ENCODE results near the gene HS6ST3.

Gene HS6ST3

DNA sequence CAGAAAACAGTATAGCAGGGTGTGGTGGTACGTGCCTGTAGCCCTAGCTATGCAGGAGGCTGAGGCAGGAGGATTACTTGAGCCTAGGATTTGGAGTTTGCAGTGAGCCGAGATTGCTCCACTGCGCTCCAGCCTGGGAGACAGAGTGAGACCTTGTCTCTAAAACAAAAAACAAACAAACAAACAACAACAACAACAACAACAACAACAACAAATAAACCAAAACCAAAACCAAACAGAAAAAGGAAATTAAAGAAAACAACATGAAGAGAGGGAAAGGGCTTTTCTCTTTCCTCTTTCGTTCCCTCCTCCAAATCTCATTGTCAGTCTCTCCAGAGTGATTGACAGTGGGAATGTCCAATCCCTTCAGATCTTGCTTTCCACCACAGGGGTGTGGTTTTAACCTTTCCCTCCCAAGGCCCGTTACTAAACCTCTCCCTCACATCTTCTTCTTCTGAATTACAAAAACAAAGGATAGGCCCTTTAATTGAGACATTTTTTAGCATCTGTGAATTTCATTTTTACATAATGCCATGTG, 341.2 kb downstream of the HS6ST3 start:
- no peak for TF ChIP-seq POLR2A (IDR thresholded peaks at IDR 0.05; ENCODE audit: low read length)
- no peak for TF ChIP-seq GATA1 (IDR thresholded peaks at IDR 0.05; ENCODE audit: low read depth, low read length)
- no peak for DNase-seq

DNA sequence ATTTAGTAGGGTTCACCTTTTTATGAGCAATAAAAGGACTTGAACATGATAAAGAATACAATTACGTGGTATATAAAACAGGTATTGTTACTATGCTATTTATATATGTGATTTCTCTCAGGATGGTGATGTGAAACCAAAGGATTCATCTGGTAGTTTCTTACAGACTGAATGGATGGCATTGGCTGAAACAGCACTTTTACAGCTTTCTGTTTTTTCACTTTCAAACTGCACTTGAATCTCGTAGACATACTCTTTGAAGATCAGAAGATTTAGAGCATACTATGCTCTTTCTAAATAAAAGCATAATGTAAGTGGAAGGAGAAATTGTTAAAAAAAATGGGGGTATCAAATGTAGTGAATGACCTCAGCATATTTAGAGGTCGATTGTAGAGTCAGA, 354.8 kb downstream of the HS6ST3 start:
- TF ChIP-seq GATA1 (IDR thresholded peaks at IDR 0.05; ENCODE audit: low read depth, low read length) = no peak
- TF ChIP-seq POLR2A (IDR thresholded peaks at IDR 0.05; ENCODE audit: low read length) = no peak
- DNase-seq = no peak

DNA sequence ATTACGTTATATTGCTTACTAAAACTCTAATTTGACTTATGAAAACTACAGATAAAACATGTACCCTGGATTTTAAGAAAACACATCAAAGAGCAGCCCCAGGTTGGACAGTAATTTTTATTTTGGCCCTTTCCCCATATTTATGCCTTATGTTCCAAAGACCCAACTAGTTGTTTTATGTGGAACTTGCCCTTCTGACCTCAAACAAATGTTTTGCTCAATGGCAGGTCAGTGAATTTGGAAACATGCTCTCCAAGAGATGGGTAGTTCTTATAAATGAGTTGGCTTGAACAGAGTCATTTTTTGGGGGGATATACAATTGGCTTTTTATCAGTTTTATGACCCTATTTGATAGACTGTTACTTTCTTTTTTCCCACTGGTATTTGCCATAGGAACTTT, 360.0 kb downstream of the HS6ST3 start:
- no peak for DNase-seq
- no peak for TF ChIP-seq POLR2A (IDR thresholded peaks at IDR 0.05; ENCODE audit: low read length)
- TF ChIP-seq GATA1 (IDR thresholded peaks at IDR 0.05; ENCODE audit: low read depth, low read length) = no peak

DNA sequence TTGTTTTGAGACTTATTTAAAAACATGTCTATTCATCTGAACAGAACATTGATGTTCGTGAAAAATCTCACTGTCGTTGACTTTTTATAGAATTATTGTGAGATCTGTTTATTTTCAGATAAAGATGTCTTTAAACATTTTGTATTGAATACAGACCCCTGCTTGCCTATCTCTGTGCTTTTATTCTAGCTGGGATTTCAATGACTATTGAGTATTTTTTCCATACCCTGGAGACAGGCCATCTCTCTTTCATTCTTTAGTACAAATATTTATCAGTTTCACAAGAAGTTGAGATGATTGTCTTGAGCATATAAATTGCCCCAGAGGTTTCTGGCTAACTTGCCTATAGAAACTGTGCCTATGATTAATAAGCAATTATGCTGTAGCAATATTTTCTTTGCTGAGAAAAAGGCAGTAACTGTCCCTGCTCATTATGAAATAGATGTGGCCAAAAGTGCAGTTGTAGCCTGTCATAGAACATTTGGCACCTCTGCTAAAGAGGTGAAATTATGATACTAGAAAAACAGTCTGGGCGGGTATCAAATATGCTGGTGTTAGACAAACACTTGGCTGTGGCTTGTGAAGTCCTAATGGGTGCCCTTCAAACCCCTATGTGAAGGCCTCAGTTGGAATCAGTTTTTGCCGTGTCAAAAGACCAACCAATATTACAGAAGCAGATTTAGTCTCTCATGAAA, 360.6 kb downstream of the HS6ST3 start:
- no peak for DNase-seq
- TF ChIP-seq GATA1 (IDR thresholded peaks at IDR 0.05; ENCODE audit: low read depth, low read length) (no peak), POLR2A (IDR thresholded peaks at IDR 0.05; ENCODE audit: low read length) (no peak)

DNA sequence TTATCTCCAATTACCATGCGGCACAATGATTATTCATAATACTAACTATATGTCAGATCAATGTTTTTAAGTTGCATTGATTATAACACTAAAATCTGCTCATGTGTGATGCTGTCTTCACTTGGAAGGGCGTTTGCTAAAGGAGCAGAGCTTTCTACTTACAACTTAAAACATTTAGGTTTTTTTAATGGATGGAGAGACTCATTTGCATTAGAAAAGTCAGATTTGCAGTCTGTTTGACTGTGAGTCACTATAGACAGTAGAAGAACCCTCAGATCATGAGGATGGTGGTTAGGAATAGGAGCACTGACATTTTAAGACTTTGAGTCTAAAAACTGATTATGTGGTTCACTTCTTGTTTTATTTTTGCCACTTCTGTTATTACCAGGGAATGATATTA, 364.6 kb downstream of the HS6ST3 start:
- DNase-seq = no peak
- no peak for TF ChIP-seq GATA1 (IDR thresholded peaks at IDR 0.05; ENCODE audit: low read depth, low read length)
- TF ChIP-seq POLR2A (IDR thresholded peaks at IDR 0.05; ENCODE audit: low read length) = no peak

DNA sequence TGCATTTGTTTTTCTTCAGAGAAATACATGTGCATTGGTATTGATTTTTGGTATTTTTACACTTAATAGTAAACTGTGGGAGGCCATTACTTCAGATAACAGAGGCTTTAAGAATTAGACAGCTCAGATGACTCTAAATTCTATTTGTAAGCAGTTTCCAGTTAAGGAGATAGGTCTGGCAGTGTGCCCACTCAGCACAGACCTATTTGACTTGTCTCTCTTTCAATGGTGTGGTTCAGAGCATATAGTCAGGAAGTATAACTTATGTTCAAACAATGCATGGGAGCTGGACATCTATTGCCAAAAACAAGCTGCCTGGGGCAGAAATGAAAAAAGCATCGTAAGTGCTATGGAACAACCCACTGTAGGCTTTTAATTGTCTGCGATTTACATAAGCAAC, 370.7 kb downstream of the HS6ST3 start:
- DNase-seq = no peak

DNA sequence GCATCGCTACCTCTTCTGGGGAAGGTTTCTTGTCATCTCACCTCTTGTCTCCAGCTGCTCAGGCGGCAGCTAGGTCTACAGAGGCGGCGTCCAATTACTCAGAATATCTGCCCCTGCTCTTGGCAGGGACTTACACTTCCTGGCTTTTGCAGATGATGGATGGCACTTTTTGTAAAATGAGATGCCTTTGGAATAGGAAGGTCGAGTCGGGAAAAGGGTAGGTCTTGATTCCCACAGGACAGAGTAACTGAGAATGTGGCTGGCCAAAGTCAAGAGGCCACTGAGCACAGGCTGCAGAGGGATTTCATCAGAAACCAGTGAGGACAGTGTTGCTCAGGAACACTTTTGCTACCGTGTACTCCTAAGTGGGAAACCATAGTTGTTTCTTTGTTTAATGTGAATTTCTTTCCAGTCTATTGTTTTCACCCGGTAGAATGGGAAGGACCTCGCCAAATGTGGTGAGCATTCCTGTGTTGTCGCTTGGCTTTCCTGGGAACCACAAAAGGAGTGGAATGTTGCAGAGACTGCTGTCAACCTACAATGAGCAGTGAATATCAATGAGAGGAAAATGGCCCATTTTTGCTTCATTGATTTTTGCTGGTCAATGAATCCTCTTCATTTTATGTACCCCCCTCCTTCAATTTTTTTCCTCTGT, 383.7 kb downstream of the HS6ST3 start:
- TF ChIP-seq POLR2A (IDR thresholded peaks at IDR 0.05; ENCODE audit: low read length) (no peak), GATA1 (IDR thresholded peaks at IDR 0.05; ENCODE audit: low read depth, low read length) (no peak)
- no peak for DNase-seq

More for the DNA sequence above, 370.7 kb downstream of the HS6ST3 start:
- TF ChIP-seq GATA1 (IDR thresholded peaks at IDR 0.05; ENCODE audit: low read depth, low read length) (no peak), POLR2A (IDR thresholded peaks at IDR 0.05; ENCODE audit: low read length) (no peak)

DNA sequence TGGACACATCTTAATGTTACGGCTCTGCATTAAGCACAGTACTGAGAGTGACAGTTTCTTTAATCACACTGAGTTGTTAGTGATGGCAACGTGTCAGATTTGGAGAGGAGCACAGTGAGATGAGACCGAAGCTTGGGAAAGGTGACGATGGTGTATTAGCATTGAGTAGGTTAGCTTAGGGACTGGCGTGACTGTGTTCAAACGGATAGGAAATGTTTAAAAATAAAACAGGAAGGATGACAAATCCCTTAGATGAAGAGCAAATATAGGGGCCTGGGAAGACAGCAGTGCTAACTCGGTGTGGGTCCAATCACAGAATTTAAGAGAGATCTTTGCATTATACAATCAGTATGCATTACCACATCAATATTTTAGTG, 384.3 kb downstream of the HS6ST3 start:
- DNase-seq = no peak
- TF ChIP-seq GATA1 (IDR thresholded peaks at IDR 0.05; ENCODE audit: low read depth, low read length) (no peak), POLR2A (IDR thresholded peaks at IDR 0.05; ENCODE audit: low read length) (no peak)

DNA sequence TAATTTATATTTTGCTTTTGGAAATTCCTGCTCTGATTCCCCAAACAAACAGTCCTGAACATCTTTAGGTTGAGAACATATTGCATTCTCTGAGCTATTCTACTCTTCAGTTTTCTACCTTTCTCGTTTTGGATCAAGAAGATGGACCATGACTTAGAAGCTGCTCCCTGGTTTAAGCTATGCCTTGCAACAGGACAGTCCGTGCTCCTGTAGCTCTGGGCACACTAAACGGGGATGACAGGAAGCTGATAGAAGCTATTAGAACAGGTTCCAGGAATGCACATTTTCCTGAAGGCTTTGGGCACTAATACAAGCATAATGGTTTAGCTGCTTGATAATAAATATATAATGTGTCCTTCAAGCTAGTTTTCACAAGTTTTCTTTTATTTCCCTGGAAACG, 385.2 kb downstream of the HS6ST3 start:
- TF ChIP-seq GATA1 (IDR thresholded peaks at IDR 0.05; ENCODE audit: low read depth, low read length) = no peak
- TF ChIP-seq POLR2A (IDR thresholded peaks at IDR 0.05; ENCODE audit: low read length) = no peak
- no peak for DNase-seq

DNA sequence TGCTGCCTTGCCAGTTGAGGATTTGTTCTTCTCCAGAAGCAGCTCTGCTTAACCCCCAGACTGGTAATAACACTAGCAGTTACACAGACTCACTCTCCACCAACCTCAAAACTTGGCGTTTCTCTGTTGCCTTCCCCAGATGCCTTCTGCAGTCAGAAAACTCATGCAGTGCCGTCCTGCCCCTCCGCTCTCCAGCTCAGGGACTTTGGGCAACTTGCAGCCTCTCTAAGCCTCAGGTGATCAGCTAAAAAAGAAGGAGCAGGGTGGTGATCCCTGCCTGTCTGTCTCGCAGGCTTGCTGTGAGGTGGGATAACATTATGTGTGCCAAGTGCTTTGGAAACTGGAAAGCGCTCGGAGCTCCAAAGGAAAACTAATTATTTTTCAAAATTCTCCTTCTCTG, 391.6 kb downstream of the HS6ST3 start:
- no peak for TF ChIP-seq GATA1 (IDR thresholded peaks at IDR 0.05; ENCODE audit: low read depth, low read length)
- no peak for TF ChIP-seq POLR2A (IDR thresholded peaks at IDR 0.05; ENCODE audit: low read length)
- no peak for DNase-seq

DNA sequence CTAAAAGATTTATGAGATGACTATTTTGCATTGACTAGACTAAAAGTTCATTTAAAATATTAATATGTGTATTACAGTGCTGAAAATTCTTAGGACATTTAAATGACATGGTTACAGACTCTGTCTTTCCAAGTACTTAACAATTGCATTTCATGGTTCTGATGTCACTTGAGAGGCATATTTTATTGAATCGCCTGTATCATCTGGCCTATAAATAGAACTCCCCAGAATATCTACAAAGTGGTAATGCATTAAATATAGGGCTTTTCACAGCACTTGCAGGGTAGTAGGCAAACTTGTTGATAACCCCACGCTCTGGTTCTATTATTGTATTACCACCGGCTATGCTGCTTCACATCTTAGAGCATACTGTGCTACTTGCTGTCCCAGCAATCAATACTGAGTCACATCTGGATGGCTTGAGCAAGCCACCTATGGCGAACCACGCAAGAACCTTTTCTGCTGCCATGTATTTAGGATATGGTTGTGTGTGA, 400.6 kb downstream of the HS6ST3 start:
- TF ChIP-seq GATA1 (IDR thresholded peaks at IDR 0.05; ENCODE audit: low read depth, low read length) (no peak), POLR2A (IDR thresholded peaks at IDR 0.05; ENCODE audit: low read length) (no peak)
- no peak for DNase-seq

DNA sequence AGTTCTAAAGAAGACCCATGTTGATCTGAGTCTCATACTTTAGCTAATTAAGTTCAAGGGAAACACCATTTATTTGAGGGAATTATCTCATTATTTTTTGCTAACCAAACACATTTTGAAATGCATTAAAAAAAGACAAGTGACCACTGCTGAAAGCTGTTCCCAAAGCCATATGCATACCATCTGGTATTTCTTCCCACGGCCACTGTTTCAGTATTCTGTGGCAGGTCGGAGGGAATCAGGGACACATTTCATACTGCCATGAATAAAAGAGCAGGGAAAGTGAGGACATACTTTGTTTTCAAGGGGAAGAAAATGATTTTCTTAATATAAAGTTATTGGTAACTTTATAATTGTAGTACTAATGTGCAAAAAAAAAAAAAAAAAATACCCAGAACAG, 401.2 kb downstream of the HS6ST3 start:
- no peak for DNase-seq
- no peak for TF ChIP-seq POLR2A (IDR thresholded peaks at IDR 0.05; ENCODE audit: low read length)
- TF ChIP-seq GATA1 (IDR thresholded peaks at IDR 0.05; ENCODE audit: low read depth, low read length) = no peak

DNA sequence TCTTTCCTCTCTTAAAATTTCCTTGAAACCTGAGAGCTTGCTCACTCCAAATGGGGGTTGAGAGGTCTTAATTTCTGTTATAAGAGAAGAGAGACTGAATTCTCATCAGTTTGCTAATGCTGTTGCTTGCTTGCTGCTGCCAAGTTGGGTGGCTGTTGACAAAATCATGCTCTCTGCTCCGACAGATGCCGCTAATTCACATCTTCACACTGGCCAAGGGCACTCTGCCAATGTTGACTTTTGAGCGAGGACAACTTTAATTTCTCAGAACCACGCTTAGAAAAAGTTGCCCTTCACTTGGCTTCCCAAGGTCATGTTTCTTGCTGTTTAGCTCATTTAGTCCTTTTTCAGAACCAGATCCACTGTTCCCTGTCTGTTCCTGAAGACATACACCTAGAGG, 402.9 kb downstream of the HS6ST3 start:
- no peak for DNase-seq
- TF ChIP-seq POLR2A (IDR thresholded peaks at IDR 0.05; ENCODE audit: low read length) (no peak), GATA1 (IDR thresholded peaks at IDR 0.05; ENCODE audit: low read depth, low read length) (no peak)

DNA sequence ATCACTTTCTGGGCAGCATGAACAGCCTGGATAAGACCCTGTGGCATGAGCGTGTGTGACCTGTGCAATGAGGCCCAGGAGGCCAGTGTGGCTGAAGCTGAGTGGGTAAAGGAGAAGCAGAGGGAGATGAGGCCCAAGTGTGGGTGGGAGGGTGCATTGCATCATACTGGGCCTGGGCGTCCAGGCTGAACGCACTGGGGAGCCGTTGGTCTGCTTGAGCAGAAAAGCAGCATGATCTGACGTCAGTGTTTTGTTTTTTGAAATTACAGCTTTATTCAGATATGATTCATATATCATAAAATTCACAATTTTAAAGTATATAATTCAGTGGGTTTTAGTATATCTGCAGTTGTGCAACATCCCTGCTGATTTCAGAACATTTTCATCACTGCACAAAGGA, 409.7 kb downstream of the HS6ST3 start:
- no peak for DNase-seq
- TF ChIP-seq GATA1 (IDR thresholded peaks at IDR 0.05; ENCODE audit: low read depth, low read length) (no peak), POLR2A (IDR thresholded peaks at IDR 0.05; ENCODE audit: low read length) (no peak)

DNA sequence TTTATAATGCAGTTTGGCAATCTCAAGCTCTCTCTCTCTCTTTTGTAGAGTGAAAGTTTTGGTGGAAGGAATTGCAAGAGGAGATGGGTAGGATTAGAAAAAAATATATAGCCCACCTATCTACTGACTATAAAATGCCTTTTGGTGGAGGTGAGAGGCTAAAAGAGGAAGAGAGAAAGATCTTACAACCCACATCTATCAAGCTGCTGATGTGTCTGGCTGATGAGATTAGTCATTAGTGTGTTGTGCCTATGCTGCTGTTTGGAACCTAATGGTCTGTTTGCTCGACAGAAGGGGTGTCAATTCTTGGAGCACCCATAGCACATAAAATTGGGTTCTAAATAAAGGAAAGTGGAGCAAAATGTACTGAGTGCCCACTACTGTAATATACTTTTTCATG, 411.0 kb downstream of the HS6ST3 start:
- TF ChIP-seq POLR2A (IDR thresholded peaks at IDR 0.05; ENCODE audit: low read length) (no peak), GATA1 (IDR thresholded peaks at IDR 0.05; ENCODE audit: low read depth, low read length) (no peak)
- DNase-seq = no peak
